ENCODE measurements around the gene PITPNM1. TPM values are rescaled to one million over a fixed set of nuclear protein-coding genes. Genes with fewer than 3 reads are reported as not detected.
A peak's percentile ranks its signal among the peaks of the same experiment; 100 is the strongest.
"Not testable (repeated sequence)": the region's sequence is repeated elsewhere in the genome, so short reads cannot be mapped to it uniquely, and the experiment has no call there.

PITPNM1 gene
- total RNA-seq, result 10 to 100 TPM in 3 of 4 donors, 1 to 10 TPM in 1; 7.3 to 19.9 (median 12.6) TPM

DNA sequence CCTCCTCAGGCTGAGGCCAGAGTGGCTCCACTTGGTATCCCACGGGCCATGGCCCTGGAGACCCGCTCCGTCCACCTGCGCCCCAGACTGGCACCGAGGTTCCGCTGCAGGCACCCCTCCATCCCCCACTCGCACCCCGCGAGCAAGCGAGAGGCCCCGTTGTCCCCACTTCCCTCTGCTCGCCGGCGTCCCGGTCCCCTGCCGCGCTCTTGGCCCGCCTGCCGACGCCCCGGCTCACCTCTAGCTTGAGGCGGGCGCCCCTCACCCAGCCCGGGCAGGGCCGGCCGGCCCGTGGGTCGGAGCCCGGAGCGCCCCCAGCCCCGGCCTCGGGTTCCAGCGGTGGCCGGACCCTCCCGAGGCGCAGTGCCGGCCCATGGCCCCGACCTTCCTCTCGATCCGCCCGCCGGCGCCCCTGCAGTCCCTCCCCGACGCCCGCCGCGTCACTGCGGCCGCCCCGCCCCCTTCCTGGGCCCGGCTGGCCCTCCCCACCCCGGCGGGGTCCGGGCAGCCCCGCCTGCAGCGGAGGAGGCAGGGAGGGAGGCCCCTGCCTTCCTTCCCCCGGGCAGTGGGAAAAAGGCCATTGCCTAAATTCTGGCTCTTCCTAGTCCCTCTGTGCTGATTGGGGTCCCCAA is at the start of gene PITPNM1:
TSS of gene PITPNM1 (minus strand) at position 414 of the 632 bp plus-strand sequence. CDS start 1,183 bp downstream, outside the sequence.
- TF ChIP-seq POLR2A (IDR thresholded peaks at IDR 0.05), result no peak
- TF ChIP-seq, protein P1, sequence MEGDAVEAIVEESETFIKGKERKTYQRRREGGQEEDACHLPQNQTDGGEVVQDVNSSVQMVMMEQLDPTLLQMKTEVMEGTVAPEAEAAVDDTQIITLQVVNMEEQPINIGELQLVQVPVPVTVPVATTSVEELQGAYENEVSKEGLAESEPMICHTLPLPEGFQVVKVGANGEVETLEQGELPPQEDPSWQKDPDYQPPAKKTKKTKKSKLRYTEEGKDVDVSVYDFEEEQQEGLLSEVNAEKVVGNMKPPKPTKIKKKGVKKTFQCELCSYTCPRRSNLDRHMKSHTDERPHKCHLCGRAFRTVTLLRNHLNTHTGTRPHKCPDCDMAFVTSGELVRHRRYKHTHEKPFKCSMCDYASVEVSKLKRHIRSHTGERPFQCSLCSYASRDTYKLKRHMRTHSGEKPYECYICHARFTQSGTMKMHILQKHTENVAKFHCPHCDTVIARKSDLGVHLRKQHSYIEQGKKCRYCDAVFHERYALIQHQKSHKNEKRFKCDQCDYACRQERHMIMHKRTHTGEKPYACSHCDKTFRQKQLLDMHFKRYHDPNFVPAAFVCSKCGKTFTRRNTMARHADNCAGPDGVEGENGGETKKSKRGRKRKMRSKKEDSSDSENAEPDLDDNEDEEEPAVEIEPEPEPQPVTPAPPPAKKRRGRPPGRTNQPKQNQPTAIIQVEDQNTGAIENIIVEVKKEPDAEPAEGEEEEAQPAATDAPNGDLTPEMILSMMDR (IDR thresholded peaks at IDR 0.05), result no peak
- intact Hi-C loops (cut with DNase I; ENCODE audit: low total_unique reads), result loop anchor here (10.0 kb wide), 1 partner anchor 110 kb away; the partner anchor contains the start of gene RAD9A
- 1 to 4% methylated on average over 36 to 51 of the region's 58 CpGs for WGBS, 2 donors
- DNase-seq (ENCODE audit: low spot score in 2 of 2), result peak in 1 of 2 donors; percentile 94
- H3K4me3 ChIP-seq (ENCODE audit: low read depth, poor library complexity, severe bottlenecking), result peak within 1 kb of the TSS; percentile 48

DNA sequence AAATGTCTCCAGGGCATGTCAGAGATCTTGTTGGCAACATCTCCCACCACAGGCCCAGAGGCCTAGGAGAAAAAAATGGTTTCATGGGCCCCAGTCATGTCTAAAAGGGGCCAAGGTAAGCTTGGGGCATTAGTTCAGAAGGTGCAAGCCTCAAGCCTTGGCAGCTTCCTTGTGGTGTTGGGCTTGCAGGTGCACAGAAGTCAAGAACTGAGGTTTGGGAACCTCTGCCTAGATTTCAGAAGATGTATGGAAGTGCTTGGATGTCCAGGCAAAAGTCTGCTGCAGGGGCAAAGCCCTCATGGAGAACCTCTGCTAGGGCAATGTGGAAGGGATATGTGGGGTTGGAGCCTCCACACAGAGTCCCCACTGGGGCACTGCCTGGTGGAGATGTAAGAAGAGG is 46.5 kb upstream of the PITPNM1 start:
- intact Hi-C loops (cut with DNase I; ENCODE audit: low total_unique reads), result not testable (repeated sequence)

DNA sequence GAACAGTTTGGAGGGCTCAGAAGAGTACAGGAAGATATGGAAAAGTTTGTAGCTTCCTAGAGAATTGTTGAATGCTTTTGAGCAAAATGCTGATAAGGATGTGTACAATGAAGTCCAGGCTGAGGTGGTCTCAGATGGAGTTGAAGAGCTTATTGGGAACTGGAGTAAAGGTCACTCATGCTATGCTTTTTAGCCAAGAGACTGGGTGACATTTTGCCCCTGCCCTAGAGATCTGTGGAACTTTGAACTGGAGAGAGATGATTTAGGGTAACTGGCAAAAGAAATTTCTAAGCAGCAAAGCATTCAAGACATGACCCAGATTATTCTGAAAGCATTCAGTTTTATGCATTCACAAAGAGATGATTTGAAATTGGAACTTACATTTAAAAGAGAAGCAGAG is 46.0 kb upstream of the PITPNM1 start:
- TF ChIP-seq, protein P1 (IDR thresholded peaks at IDR 0.05), result no peak
- TF ChIP-seq POLR2A (IDR thresholded peaks at IDR 0.05), result no peak
- intact Hi-C loops (cut with DNase I; ENCODE audit: low total_unique reads), result no loop called here
- no peak overlapping the region for H3K4me3 ChIP-seq (ENCODE audit: low read depth, poor library complexity, severe bottlenecking)
- DNase-seq (ENCODE audit: low spot score in 2 of 2), result no peak

More for the DNA sequence above, 46.5 kb upstream of the PITPNM1 start:
- not testable (repeated sequence) for DNase-seq (ENCODE audit: low spot score in 2 of 2); H3K4me3 ChIP-seq (ENCODE audit: low read depth, poor library complexity, severe bottlenecking)

GRCh38 chr11:67548555-67549110 is 43.5 kb upstream of the PITPNM1 start:
- H3K4me3 ChIP-seq (ENCODE audit: low read depth, poor library complexity, severe bottlenecking), result no peak overlapping the region
- TF ChIP-seq, protein P1 (IDR thresholded peaks at IDR 0.05), result no peak
- TF ChIP-seq POLR2A (IDR thresholded peaks at IDR 0.05), result no peak
- DNase-seq (ENCODE audit: low spot score in 2 of 2), result no peak
- intact Hi-C loops (cut with DNase I; ENCODE audit: low total_unique reads), result no loop called here
- 86 to 91% methylated on average over 9 of the region's 9 CpGs for WGBS, 2 donors

DNA sequence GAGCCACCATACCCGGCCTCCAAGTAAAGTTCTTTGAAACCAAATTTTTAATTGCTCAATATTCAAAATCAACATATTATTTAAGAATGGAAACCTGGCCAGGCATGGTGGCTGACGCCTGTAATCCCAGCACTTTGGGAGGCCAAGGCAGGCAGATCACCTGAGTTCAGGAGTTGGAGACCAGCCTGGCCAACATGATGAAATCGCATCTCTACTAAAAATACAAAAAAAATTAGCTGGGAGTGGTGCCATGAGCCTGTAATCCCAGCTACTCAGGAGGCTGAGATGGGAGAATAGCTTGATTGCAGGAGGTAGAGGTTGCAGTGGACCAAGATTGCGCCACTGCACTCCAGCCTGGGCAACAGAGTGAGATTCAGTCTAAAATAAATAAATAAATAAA is 42.9 kb upstream of the PITPNM1 start:
- DNase-seq (ENCODE audit: low spot score in 2 of 2); intact Hi-C loops (cut with DNase I; ENCODE audit: low total_unique reads); H3K4me3 ChIP-seq (ENCODE audit: low read depth, poor library complexity, severe bottlenecking): not testable (repeated sequence)
- WGBS, 2 donors, result 85 to 90% methylated on average over 4 of the region's 4 CpGs

GRCh38 chr11:67545280-67545679 is 40.1 kb upstream of the PITPNM1 start:
- 60 to 63% methylated on average over 7 to 8 of the region's 8 CpGs for WGBS, 2 donors

More at GRCh38 chr11:67545280-67545679, 40.1 kb upstream of the PITPNM1 start:
- H3K4me3 ChIP-seq (ENCODE audit: low read depth, poor library complexity, severe bottlenecking), result no peak overlapping the region
- TF ChIP-seq POLR2A (IDR thresholded peaks at IDR 0.05), result no peak
- TF ChIP-seq, protein P1 (IDR thresholded peaks at IDR 0.05), result no peak
- intact Hi-C loops (cut with DNase I; ENCODE audit: low total_unique reads), result no loop called here
- DNase-seq (ENCODE audit: low spot score in 2 of 2), result no peak
